ENCODE data around the gene SV2A. TPM values are rescaled to one million over a fixed set of nuclear protein-coding genes. Genes with fewer than 3 reads are reported as not detected.

Gene SV2A, protein sequence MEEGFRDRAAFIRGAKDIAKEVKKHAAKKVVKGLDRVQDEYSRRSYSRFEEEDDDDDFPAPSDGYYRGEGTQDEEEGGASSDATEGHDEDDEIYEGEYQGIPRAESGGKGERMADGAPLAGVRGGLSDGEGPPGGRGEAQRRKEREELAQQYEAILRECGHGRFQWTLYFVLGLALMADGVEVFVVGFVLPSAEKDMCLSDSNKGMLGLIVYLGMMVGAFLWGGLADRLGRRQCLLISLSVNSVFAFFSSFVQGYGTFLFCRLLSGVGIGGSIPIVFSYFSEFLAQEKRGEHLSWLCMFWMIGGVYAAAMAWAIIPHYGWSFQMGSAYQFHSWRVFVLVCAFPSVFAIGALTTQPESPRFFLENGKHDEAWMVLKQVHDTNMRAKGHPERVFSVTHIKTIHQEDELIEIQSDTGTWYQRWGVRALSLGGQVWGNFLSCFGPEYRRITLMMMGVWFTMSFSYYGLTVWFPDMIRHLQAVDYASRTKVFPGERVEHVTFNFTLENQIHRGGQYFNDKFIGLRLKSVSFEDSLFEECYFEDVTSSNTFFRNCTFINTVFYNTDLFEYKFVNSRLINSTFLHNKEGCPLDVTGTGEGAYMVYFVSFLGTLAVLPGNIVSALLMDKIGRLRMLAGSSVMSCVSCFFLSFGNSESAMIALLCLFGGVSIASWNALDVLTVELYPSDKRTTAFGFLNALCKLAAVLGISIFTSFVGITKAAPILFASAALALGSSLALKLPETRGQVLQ
- total RNA-seq, result 1 to 10 TPM; 3.1 to 4.0 TPM

DNA sequence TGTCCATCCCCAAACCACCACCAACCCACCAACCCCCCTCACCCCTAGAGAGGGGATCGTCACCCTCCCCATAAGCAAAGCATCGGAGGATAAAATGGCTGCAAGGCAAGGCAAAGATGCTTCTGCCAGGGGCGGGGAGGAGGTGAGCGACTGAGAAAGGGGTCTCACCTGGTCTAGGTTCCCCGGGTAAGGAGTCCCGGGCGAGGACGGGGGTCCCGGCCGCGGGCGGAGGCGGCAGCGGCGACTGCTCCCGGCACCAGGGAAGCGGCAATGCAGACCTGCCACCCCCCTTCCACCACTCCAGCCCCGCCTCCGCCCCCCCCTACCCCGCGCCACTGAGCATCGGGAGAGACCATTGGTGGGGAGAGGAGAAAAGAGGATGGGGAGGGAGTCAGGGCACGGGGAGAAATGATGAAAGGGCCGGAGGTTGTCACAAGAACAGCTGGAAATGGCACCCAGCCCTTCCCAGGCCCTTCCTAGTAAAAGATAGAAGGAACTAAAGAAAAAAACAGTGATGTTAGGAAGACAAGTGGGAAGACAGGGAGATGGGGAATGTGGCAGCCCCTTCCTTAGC lies at the start of gene SV2A:
Gene SV2A, minus strand, starts transcription at position 274 of the 574 bp plus-strand sequence. CDS start 4,004 bp downstream, outside the sequence.

DNA sequence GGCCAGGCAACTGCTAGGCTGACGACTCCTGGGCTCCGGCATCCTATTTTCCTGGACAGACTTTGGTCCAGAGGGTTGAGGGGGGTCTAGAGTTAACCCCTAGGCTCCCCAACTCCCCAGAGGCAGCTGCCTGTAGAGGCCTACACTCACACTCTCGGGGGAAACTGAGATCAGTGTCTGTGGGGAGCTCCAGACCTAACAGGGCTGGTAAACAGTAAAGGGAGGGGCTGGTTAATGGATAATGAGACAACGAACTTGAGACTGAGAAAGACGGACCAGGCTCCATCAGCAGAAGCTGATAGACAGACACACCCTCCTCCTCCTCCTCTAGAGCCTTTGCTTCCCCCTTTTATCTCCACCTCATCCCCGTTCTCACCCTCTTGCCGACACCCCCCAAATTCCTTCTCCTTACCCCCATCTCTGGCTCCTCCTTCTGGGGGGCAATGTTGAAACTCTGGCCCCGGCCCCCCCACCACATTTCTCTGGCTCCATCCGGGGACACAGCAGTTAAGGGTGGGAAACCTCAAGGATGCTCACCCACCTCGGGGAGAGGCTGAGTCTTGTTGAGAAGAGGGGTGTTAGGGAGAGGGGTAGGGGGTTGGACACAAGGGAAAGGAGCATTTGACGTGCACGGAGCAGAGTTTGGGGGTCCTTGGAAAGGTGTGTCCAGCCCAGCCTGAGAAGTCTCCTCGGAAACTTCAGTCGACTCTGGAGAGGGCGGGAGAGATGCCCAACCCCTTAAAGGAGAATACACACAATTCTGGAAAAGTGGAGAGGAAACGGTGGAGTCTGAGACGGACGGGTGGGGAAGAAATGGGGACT lies 18.7 kb upstream of the SV2A start, which contains the start of gene MTMR11:
Gene MTMR11, minus strand, starts transcription at position 710 of the 822 bp plus-strand sequence. Its CDS starts 232 bp downstream, at position 478.

DNA sequence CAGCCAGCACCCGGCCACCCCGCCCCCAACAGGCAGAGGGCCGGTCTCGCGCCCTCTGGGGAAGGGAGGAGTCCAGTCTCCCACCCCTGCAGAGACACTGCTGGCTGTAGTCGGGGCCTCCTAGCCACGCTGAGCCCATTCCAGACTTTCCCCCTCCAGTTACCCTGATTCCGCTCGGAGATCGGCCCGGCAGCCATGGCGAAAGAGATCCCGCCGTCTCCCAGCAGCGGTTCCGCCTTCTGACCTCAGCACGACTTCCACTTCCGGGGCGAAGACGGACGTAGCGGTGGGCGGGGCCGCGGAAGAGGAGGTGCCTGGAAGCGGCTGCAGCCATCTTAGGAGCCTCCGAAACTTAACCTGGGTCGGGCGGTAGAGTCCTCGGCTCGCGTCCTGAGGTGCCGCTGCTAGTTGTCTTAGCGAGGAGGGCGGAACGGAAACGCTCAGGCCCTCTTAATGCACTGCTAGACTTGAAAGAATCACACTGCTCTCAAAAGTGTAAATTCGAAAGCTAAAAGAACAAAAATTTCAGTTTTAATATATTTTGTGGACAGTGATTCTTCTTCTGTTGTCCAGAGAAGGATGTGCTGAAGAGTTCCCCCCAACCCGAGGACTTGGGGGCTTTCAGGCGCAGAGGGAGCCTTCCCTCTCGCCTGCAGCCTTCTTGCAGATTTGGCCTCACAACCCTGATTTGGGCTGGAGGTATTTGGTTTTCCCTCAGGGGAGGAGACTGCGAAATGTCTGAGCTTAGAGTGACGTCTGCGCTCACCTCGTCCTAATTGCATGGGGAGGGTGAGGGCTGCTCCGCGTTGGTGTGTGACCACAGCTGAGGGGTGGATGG lies 10.1 kb upstream of the SV2A start, which contains the start of gene SF3B4:
Gene SF3B4, minus strand, starts transcription at position 241 of the 838 bp plus-strand sequence. Its CDS starts 44 bp downstream, at position 197.

DNA sequence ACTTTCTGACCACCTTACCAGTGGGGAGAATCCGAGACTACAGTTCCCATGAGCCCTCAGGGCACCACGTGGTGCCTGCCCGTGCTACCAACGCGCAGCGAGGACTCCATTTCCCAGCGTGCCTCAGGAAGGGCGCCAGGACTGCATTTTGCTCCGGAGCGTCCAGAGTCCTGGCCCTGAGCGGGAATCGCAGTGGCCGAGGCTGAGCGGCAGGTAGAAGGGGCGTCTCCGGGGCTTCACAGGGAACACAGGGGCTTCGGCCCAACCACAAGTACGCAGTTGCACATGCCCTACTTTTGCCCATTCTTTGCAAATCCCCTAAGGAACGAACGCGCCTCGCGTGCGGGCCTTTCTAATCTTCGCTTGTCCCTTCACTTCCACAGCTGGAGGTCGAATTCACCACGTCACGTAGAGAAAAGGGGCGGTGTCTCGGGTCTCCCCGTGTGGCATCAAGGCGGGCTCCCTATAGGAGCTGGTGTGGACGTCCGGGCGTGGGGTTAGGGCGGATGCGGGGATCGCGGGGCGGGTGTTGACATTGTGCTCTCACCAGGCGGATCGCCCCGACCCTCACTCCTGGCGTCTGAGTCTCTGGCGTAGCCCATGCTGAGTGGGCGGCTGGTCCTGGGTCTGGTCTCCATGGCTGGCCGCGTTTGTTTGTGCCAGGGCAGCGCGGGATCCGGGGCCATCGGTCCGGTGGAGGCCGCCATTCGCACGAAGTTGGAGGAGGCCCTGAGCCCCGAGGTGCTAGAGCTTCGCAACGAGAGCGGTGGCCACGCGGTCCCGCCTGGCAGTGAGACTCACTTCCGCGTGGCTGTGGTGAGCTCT lies 18.0 kb downstream of the SV2A start, which contains the start of gene BOLA1:
Gene BOLA1, plus strand, starts transcription at position 109 of the 825 bp plus-strand sequence. Its CDS starts 492 bp downstream, at position 601.

Other genes starting within 250 kb of the SV2A start
- gene FCGR1A, start 135.2 kb downstream of the SV2A start, total RNA-seq, result not detected
- gene BOLA1, start 18.3 kb downstream of the SV2A start, total RNA-seq, result 10 to 100 TPM in 1 of 2 donors, 1 to 10 TPM in 1; 5.9 to 10.7 TPM
- gene SF3B4, start 10.0 kb upstream of the SV2A start, total RNA-seq, result 10 to 100 TPM; 12.4 to 28.3 TPM
- 1 to 10 TPM; 2.8 to 3.3 TPM for gene MTMR11, start 19.0 kb upstream of the SV2A start, total RNA-seq
- gene OTUD7B, start 92.9 kb upstream of the SV2A start, total RNA-seq, result 10 to 100 TPM; 33.7 to 39.3 TPM
- 10 to 100 TPM; 41.0 to 43.0 TPM for gene VPS45, start 149.9 kb upstream of the SV2A start, total RNA-seq
- gene PLEKHO1, start 232.1 kb upstream of the SV2A start, total RNA-seq, result 10 to 100 TPM; 17.6 to 34.6 TPM